ENCODE data around the gene LAMC1.

The LAMC1 gene

GRCh38 chr1:182990413-182991144 is 32.6 kb upstream of the LAMC1 start:
- no peak for DNase-seq (ENCODE audit: low spot score)
- TF ChIP-seq CTCF (IDR thresholded peaks at IDR 0.05; ENCODE audit: extremely low read depth, missing control alignments), result no peak

- TF ChIP-seq CTCF (IDR thresholded peaks at IDR 0.05; ENCODE audit: extremely low read depth, missing control alignments), result no peak
- no peak for DNase-seq (ENCODE audit: low spot score)
These were observed 29.5 kb upstream of the LAMC1 start for GRCh38 chr1:182993746-182994145.

DNA sequence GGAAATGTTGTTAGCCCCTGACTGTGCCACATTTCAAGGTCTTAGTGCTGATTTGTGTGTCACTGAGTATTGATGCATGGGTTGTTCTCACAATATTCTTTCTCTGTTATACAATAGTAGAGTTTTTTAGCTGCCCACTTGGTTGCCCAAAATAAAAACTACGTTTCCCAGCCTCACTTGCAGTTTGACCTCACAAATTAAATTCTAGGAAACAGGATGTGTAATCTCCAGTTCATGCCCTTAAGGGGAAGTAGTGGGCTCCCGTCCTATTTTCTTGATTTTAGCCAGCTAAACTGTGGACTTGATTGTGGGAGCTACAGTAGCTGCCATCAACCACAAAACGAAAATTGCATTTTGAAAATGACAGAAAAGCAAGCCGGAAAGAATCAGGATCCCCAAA is 27.3 kb upstream of the LAMC1 start:
- no peak for TF ChIP-seq CTCF (IDR thresholded peaks at IDR 0.05; ENCODE audit: extremely low read depth, missing control alignments)
- no peak for DNase-seq (ENCODE audit: low spot score)

GRCh38 chr1:182996816-182997215 is 26.4 kb upstream of the LAMC1 start:
- no peak for DNase-seq (ENCODE audit: low spot score)
- TF ChIP-seq CTCF (IDR thresholded peaks at IDR 0.05; ENCODE audit: extremely low read depth, missing control alignments), result no peak

DNA sequence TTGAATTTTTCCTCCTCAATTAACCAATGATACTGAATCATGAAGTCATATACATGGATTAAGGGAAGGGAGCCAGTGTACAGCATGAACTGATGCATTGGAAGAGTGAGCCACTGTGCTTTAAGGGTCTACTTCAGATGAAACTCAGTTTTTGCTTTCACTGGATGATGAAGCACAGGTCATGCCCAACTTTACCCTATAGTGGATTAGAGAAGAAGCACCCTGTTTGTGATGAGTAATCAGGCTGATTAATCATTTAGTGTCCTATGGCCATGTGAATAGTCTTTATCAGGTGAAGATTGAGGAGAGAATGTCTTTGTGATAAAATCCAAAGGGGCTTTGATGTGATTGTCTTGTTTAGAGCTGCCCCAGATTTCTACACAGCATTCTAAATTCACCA is 24.7 kb upstream of the LAMC1 start:
- no peak for DNase-seq (ENCODE audit: low spot score)
- TF ChIP-seq CTCF (IDR thresholded peaks at IDR 0.05; ENCODE audit: extremely low read depth, missing control alignments), result no peak

- no peak for TF ChIP-seq CTCF (IDR thresholded peaks at IDR 0.05; ENCODE audit: extremely low read depth, missing control alignments)
- no peak for DNase-seq (ENCODE audit: low spot score)
These were observed 22.9 kb upstream of the LAMC1 start for GRCh38 chr1:183000167-183000962.

- DNase-seq (ENCODE audit: low spot score), result no peak
- TF ChIP-seq CTCF (IDR thresholded peaks at IDR 0.05; ENCODE audit: extremely low read depth, missing control alignments), result no peak
These were observed 21.0 kb upstream of the LAMC1 start for GRCh38 chr1:183002267-183002666.

All from GM20000 (cell line).